Gastrocnemius medialis (tissue), 4 donors: ENCODE results near the gene CACTIN.

Experiments
- POLR2A ChIP-seq, 2 donors: fragments of 450-650 bp; IDR thresholded peaks; one replicate each; pipeline ENCODE4 v1.6.1; 2017; ENCODE audit warnings: antibody characterized with exemption in 2 of 2, mild to moderate bottlenecking in 2 of 2, moderate library complexity in 2 of 2
- TF ChIP-seq, protein P1 (sequence below), 5 experiments: fragments of 450-650 bp in 3 of 5; fragments of 200-600 bp in 2 of 5; sonication (generic) in 2 of 5; IDR thresholded peaks in 4 of 5; conservative IDR thresholded peaks in 1 of 5; 1 replicate in 4 of 5; 2 replicates in 1 of 5; pipeline ENCODE4 v1.5.1; 2016 to 2019; ENCODE audit warnings: antibody characterized with exemption in 5 of 5, mild to moderate bottlenecking in 3 of 5, moderate library complexity in 3 of 5

DNA sequence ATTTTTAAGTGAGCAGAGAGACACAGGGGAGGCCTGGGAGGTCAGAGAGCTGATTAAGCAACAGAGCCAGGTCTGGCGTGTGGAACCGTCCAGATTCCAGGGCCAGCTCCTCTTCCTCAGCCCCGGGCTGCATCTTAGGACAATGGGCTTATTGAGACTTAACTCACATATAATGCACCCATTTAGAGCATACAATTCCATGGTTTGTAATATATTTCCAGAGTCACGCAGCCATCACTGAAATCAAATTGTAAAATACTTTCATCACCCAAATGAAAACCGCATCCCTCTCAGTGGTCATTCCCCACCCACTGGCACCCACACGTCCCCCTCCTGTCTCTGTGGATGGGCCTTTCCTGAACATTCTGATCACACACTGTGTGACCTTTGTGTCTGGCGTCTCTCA is 56.0 kb downstream of the CACTIN start:
- TF ChIP-seq, protein P1, sequence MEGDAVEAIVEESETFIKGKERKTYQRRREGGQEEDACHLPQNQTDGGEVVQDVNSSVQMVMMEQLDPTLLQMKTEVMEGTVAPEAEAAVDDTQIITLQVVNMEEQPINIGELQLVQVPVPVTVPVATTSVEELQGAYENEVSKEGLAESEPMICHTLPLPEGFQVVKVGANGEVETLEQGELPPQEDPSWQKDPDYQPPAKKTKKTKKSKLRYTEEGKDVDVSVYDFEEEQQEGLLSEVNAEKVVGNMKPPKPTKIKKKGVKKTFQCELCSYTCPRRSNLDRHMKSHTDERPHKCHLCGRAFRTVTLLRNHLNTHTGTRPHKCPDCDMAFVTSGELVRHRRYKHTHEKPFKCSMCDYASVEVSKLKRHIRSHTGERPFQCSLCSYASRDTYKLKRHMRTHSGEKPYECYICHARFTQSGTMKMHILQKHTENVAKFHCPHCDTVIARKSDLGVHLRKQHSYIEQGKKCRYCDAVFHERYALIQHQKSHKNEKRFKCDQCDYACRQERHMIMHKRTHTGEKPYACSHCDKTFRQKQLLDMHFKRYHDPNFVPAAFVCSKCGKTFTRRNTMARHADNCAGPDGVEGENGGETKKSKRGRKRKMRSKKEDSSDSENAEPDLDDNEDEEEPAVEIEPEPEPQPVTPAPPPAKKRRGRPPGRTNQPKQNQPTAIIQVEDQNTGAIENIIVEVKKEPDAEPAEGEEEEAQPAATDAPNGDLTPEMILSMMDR (IDR thresholded peaks at IDR 0.05 in 4 of 5, conservative IDR thresholded peaks at IDR 0.05 in 1 of 5): no peak
- TF ChIP-seq POLR2A (IDR thresholded peaks at IDR 0.05): no peak
